ENCODE results near the gene RSPH6A.
A peak's percentile ranks its signal among the peaks of the same experiment; 100 is the strongest.

The RSPH6A gene

DNA sequence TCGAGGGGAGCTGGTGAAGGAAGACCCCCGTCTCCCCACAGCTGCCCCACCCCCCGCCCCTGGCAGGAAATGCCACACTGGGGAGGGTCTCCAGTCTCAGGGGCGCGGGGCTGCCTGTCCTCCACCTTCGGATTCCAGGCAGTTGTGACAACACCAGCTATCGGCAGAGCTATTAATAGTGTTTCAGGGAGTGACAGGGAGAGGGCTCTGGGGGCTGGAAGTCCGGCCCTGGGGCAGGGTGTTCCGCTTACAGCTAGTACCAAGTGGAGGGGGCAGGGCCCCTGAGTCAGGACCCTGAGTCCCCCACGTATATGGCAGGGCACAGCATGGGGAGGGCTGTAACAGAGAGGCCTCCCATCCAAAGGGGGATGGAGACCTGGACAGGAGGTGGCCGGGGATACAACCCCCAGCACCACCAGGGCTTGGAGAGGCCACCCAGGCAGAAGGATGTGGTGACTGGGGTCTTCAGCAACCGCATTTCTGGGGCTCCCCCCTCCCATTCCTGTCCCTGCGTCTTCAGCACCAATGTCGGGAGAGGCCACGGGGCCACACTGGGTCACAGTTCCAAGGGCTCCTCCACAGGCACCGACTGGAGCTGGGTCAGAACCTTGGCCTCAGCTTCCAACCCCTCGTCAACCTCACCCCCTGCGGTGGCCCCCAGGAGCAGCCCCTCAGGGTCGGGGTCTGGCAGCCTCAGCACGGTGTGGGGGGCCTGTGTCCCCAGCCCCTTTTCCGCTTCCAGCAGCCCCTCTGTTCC is 50.0 kb downstream of the RSPH6A start:
- Histone ChIP-seq H3K9ac (ENCODE audit: low read length in 2 of 2) (peak overlapping the region; percentile 17 to 29), H3K9me3 (ENCODE audit: control insufficient read depth in 2 of 2, low read length in 2 of 2) (no peaks in the 10 kb centered on the region), H3K4me1 (ENCODE audit: control insufficient read depth, insufficient read depth, low read length) (peaks cover 58% of the 10 kb centered on the region), H3K4me3 (ENCODE audit: low read length in 2 of 2) (peak overlapping the region in 1 of 2 donors; percentile 91), H3K36me3 (ENCODE audit: control insufficient read depth in 2 of 2, insufficient read depth in 2 of 2, low read length in 2 of 2) (no peaks in the 10 kb centered on the region), H3K27ac (ENCODE audit: low read length) (peak overlapping the region; percentile 93), H3K27me3 (ENCODE audit: control insufficient read depth in 1 of 2, insufficient read depth in 2 of 2, low read length in 2 of 2) (no peaks in the 10 kb centered on the region)

DNA sequence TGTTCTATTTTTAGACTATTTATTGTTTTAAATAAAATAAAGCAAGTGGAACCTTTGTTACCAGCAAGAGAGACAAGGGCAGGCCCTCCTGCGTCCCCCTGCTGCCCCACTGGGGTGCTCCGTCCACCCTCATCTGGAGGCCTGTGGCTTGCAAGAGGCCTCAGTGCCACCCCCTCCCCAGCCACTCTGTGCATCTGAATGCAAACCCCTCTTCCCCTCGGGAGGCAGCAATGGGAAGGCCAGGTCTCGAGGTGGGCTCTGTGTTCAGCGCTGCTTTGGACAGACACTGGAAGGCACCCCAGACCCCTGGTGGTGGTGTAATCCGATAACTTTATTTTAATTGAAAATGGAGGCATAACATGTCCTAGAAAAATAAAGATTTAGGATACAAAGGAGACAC is 50.6 kb downstream of the RSPH6A start:
- Histone ChIP-seq H3K9ac (ENCODE audit: low read length in 2 of 2) (peak overlapping the region in 1 of 2 donors; percentile 44), H3K27ac (ENCODE audit: low read length) (peak overlapping the region; percentile 93), H3K36me3 (ENCODE audit: control insufficient read depth in 2 of 2, insufficient read depth in 2 of 2, low read length in 2 of 2) (no peaks in the 10 kb centered on the region), H3K27me3 (ENCODE audit: control insufficient read depth in 1 of 2, insufficient read depth in 2 of 2, low read length in 2 of 2) (no peaks in the 10 kb centered on the region), H3K9me3 (ENCODE audit: control insufficient read depth in 2 of 2, low read length in 2 of 2) (no peaks in the 10 kb centered on the region), H3K4me1 (ENCODE audit: control insufficient read depth, insufficient read depth, low read length) (peaks cover 52% of the 10 kb centered on the region), H3K4me3 (ENCODE audit: low read length in 2 of 2) (peak overlapping the region; percentile 43 to 55)

DNA sequence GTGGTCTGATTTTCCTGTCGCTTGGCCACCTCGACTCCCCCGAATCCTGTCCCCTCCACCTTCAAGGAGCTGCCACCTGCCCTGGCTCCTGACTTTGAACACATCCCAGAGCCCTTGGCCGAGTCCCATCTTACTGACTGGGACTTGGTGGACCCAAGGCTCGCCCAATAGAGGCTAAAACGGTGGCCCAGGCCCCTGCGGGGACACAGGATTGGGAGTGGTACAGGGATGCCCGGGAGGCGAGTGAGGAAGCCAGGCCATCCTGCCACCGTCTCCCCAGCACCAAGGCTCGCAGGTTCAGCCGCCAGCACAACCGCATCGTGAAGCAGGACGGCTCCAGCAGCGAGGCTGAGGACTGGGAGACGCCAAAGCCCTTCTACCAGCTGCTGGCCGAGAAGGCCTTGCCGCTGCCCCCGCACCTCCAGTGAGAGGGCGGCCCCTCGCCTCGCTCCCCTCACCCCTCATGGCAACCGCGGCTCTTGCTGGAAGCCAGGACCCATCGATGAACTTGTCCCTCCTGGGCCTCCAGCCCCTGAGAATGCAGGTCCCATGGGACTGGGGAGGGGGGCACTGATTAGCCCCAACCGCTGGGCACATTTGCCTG is 51.3 kb downstream of the RSPH6A start:
- Histone ChIP-seq H3K27ac (ENCODE audit: low read length) (peak overlapping the region; percentile 93), H3K4me3 (ENCODE audit: low read length in 2 of 2) (peak overlapping the region; percentile 55 to 59), H3K27me3 (ENCODE audit: control insufficient read depth in 1 of 2, insufficient read depth in 2 of 2, low read length in 2 of 2) (no peaks in the 10 kb centered on the region), H3K4me1 (ENCODE audit: control insufficient read depth, insufficient read depth, low read length) (peaks cover 52% of the 10 kb centered on the region), H3K9me3 (ENCODE audit: control insufficient read depth in 2 of 2, low read length in 2 of 2) (no peaks in the 10 kb centered on the region), H3K36me3 (ENCODE audit: control insufficient read depth in 2 of 2, insufficient read depth in 2 of 2, low read length in 2 of 2) (no peaks in the 10 kb centered on the region), H3K9ac (ENCODE audit: low read length in 2 of 2) (peak overlapping the region; percentile 44 to 51)

DNA sequence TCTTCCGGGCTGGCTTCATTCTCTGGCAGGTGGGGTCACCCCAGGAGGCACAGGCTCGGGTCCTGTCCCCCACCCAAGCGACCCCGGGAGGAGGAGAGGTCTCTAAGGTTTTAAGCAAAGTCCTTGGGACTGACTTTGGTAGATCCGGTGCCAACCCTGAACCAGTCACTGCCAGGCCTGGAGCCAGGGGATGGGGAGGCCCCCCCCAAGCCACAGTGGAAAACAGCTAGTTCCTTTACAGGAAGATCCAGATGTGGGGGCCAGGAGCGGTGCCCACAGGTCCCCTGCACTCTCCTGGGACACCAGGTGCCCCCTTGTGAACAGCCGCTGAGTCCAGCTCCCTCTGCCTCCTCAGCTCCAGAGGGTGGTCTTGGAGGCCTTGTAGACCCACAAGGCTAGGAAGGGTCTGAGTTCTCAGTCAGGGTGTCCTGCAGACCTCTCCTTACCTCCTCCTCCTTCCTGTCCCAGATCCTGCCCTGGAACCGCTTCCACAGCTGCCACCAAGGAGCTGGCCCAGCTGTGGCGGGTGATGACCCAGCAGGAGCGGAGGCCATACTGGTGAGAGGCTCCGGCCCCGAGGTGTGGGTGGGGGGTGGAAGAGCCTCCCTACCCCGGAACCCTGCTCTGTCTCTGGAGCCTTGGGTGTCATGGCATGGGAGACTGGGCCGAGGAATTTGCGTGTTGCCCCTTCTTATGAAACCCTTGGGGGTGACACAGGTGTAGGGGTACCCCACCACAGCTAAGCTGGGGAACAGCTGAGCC is 52.1 kb downstream of the RSPH6A start:
- H3K9ac ChIP-seq (ENCODE audit: low read length in 2 of 2): peak overlapping the region; percentile 44 to 51
- no peaks in the 10 kb centered on the region for H3K9me3 ChIP-seq (ENCODE audit: control insufficient read depth in 2 of 2, low read length in 2 of 2)
- no peak overlapping the region for H3K4me3 ChIP-seq (ENCODE audit: low read length in 2 of 2)
- H3K4me1 ChIP-seq (ENCODE audit: control insufficient read depth, insufficient read depth, low read length): peaks cover 50% of the 10 kb centered on the region
- H3K27me3 ChIP-seq (ENCODE audit: control insufficient read depth in 1 of 2, insufficient read depth in 2 of 2, low read length in 2 of 2): no peaks in the 10 kb centered on the region
- H3K27ac ChIP-seq (ENCODE audit: low read length): peak overlapping the region; percentile 93
- H3K36me3 ChIP-seq (ENCODE audit: control insufficient read depth in 2 of 2, insufficient read depth in 2 of 2, low read length in 2 of 2): no peaks in the 10 kb centered on the region

DNA sequence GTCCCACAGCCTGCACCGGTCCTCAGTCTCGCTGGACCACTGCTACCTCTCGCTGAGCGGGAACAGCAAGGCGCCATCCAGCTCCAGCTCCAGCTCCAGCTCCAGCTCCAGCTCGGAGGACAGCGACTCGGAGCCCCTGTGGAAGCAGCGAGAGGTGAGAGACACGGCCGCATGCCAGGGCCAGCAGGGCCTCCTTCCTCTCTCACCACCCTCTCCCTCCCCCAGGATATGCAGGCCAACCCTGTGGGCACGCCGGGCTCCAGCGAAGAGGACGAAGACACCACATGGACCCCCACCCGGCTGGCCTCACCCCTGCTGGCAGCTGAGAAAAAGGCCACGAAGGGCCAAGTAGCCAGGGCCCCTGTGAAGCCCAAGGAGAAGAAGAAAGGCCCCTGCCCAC is 53.4 kb downstream of the RSPH6A start:
- Histone ChIP-seq H3K9ac (ENCODE audit: low read length in 2 of 2) (no peak overlapping the region), H3K27ac (ENCODE audit: low read length) (no peak overlapping the region), H3K4me3 (ENCODE audit: low read length in 2 of 2) (no peak overlapping the region), H3K9me3 (ENCODE audit: control insufficient read depth in 2 of 2, low read length in 2 of 2) (no peaks in the 10 kb centered on the region), H3K36me3 (ENCODE audit: control insufficient read depth in 2 of 2, insufficient read depth in 2 of 2, low read length in 2 of 2) (no peaks in the 10 kb centered on the region), H3K27me3 (ENCODE audit: control insufficient read depth in 1 of 2, insufficient read depth in 2 of 2, low read length in 2 of 2) (no peaks in the 10 kb centered on the region), H3K4me1 (ENCODE audit: control insufficient read depth, insufficient read depth, low read length) (peaks cover 40% of the 10 kb centered on the region)

DNA sequence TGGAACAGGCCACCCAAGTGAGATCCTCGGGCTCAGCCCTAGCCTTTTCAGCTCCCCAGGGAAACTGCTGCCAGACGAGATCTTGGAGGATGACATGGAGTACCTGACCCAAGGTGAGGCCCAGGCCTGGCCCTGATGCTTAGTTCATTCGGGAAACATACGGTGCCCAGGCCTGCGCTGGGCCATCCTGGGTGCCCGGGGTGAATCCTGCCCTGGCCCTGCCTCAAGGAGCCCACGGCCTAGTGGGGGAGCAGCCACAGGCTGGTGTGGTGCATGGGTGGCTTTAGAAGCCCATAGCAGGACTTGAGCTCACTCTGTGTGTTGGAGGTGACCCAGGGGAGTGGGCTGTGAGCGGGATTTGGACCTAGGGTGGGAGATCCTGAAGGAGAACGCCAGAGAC is 56.2 kb downstream of the RSPH6A start:
- Histone ChIP-seq H3K4me1 (ENCODE audit: control insufficient read depth, insufficient read depth, low read length) (peaks cover 12% of the 10 kb centered on the region), H3K9ac (ENCODE audit: low read length in 2 of 2) (no peak overlapping the region), H3K27me3 (ENCODE audit: control insufficient read depth in 1 of 2, insufficient read depth in 2 of 2, low read length in 2 of 2) (peaks cover 0 to 2% of the 10 kb centered on the region in 2 donors), H3K4me3 (ENCODE audit: low read length in 2 of 2) (no peak overlapping the region), H3K9me3 (ENCODE audit: control insufficient read depth in 2 of 2, low read length in 2 of 2) (no peaks in the 10 kb centered on the region), H3K27ac (ENCODE audit: low read length) (no peak overlapping the region), H3K36me3 (ENCODE audit: control insufficient read depth in 2 of 2, insufficient read depth in 2 of 2, low read length in 2 of 2) (no peaks in the 10 kb centered on the region)

DNA sequence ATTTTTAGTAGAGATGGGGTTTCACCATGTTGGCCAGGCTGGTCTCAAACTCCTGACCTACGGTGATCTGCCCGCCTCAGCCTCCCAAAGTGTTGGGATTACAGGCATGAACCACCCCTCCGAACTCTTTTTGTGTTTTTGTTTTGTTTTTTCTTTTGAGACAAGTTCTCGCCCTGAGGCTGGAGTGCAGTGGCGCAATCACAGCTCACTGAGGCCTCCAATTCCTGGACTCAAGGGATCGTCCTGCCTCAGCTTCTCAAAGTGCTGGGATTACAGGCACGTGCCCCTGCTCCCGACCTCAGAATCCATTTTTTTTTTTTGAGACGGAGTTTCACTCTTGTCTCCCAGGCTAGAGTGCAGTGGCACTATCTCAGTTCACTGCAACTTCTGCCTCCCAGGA is 57.4 kb downstream of the RSPH6A start:
- Histone ChIP-seq H3K27ac (ENCODE audit: low read length) (no peak overlapping the region), H3K9me3 (ENCODE audit: control insufficient read depth in 2 of 2, low read length in 2 of 2) (no peaks in the 10 kb centered on the region), H3K27me3 (ENCODE audit: control insufficient read depth in 1 of 2, insufficient read depth in 2 of 2, low read length in 2 of 2) (peaks cover 0 to 2% of the 10 kb centered on the region in 2 donors), H3K36me3 (ENCODE audit: control insufficient read depth in 2 of 2, insufficient read depth in 2 of 2, low read length in 2 of 2) (no peaks in the 10 kb centered on the region), H3K4me1 (ENCODE audit: control insufficient read depth, insufficient read depth, low read length) (no peaks in the 10 kb centered on the region), H3K9ac (ENCODE audit: low read length in 2 of 2) (no peak overlapping the region), H3K4me3 (ENCODE audit: low read length in 2 of 2) (no peak overlapping the region)

DNA sequence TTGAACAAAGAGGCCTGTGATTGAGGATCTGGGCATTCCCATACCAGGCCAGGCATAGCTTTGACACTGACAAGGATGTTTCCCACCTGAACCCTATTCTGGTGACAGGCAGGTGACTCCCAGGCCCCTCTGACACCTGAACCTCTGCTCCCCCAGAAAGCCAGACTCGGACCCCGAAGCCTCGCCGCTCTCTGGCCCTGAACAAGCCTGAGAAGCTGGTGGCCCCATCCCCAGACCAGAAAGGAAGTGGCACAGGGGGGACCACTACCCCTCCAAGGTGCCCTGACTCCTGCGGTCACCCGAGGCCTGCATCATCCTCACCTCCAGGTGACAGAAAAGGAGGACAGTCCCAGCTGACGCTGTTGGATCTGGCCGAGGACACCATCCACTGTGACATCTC is 60.8 kb downstream of the RSPH6A start:
- no peak overlapping the region for H3K4me3 ChIP-seq (ENCODE audit: low read length in 2 of 2)
- no peaks in the 10 kb centered on the region for H3K36me3 ChIP-seq (ENCODE audit: control insufficient read depth in 2 of 2, insufficient read depth in 2 of 2, low read length in 2 of 2)
- H3K27ac ChIP-seq (ENCODE audit: low read length): no peak overlapping the region
- H3K4me1 ChIP-seq (ENCODE audit: control insufficient read depth, insufficient read depth, low read length): no peaks in the 10 kb centered on the region
- H3K9me3 ChIP-seq (ENCODE audit: control insufficient read depth in 2 of 2, low read length in 2 of 2): no peaks in the 10 kb centered on the region
- H3K9ac ChIP-seq (ENCODE audit: low read length in 2 of 2): no peak overlapping the region
- H3K27me3 ChIP-seq (ENCODE audit: control insufficient read depth in 1 of 2, insufficient read depth in 2 of 2, low read length in 2 of 2): peaks cover 0 to 2% of the 10 kb centered on the region in 2 donors

DNA sequence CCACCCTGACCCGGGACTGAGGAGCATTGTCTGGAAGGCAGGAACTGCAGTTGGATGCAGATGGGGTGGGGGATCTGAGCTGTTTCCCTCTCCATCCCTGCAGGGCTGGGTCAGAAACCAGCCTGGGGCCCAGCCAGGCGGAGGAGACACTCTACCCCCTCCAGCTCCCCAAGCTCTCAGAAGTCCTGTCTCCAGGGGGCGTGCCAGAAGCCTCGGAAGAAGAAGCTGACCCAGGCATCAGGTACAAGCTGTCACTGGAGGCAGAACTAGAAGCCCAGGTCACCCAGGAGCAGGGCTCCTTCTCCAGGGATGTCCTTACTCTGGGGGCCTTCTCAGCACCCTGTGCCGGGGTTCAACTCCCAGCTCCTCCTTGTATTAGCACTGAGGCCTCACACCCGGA is 61.6 kb downstream of the RSPH6A start:
- H3K4me1 ChIP-seq (ENCODE audit: control insufficient read depth, insufficient read depth, low read length): no peaks in the 10 kb centered on the region
- no peaks in the 10 kb centered on the region for H3K9me3 ChIP-seq (ENCODE audit: control insufficient read depth in 2 of 2, low read length in 2 of 2)
- no peak overlapping the region for H3K27ac ChIP-seq (ENCODE audit: low read length)
- H3K4me3 ChIP-seq (ENCODE audit: low read length in 2 of 2): no peak overlapping the region
- peaks cover 0 to 2% of the 10 kb centered on the region in 2 donors for H3K27me3 ChIP-seq (ENCODE audit: control insufficient read depth in 1 of 2, insufficient read depth in 2 of 2, low read length in 2 of 2)
- no peak overlapping the region for H3K9ac ChIP-seq (ENCODE audit: low read length in 2 of 2)
- H3K36me3 ChIP-seq (ENCODE audit: control insufficient read depth in 2 of 2, insufficient read depth in 2 of 2, low read length in 2 of 2): no peaks in the 10 kb centered on the region

DNA sequence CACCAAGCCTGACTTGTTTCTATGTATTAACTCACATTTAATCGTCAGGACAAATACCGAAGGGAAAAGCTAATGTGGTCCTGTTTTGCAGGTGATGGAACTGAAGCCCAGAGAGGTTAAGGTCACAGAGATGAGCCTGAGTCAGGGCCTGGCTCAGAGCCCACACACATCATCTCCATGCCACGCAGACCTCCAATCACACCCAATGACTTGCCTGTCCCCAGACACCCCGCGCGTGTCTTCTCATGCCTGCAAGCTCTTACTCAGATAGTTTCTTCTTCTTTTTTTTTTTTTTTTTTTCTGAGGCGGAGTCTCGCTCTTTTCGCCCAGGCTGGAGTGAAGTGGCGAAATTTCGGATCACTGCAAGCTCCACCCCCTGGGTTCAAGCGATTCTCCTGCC is 62.5 kb downstream of the RSPH6A start:
- Histone ChIP-seq H3K27me3 (ENCODE audit: control insufficient read depth in 1 of 2, insufficient read depth in 2 of 2, low read length in 2 of 2) (peaks cover 0 to 2% of the 10 kb centered on the region in 2 donors), H3K4me3 (ENCODE audit: low read length in 2 of 2) (no peak overlapping the region), H3K4me1 (ENCODE audit: control insufficient read depth, insufficient read depth, low read length) (no peaks in the 10 kb centered on the region), H3K9me3 (ENCODE audit: control insufficient read depth in 2 of 2, low read length in 2 of 2) (no peaks in the 10 kb centered on the region), H3K36me3 (ENCODE audit: control insufficient read depth in 2 of 2, insufficient read depth in 2 of 2, low read length in 2 of 2) (no peaks in the 10 kb centered on the region), H3K9ac (ENCODE audit: low read length in 2 of 2) (no peak overlapping the region), H3K27ac (ENCODE audit: low read length) (no peak overlapping the region)

All from stomach smooth muscle (tissue), 2 donors.